OCI-LY3 (cell line): ENCODE measurements around the gene STAM2.

Experiments used
- CTCF ChIP-seq: fragments of 200-600, 300-600 bp; sonication (generic); IDR thresholded peaks from 2 replicates; pipeline ENCODE4 v1.5.1; 2014; ENCODE audit warnings: antibody characterized with exemption, low read length, low read depth
- EZH2phosphoT487 ChIP-seq: fragments of 200-600 bp; shearing (Covaris generic); IDR thresholded peaks from 2 replicates; pipeline ENCODE4 v1.6.1; 2018; ENCODE audit warnings: antibody characterized with exemption, mixed run types, low read depth

DNA sequence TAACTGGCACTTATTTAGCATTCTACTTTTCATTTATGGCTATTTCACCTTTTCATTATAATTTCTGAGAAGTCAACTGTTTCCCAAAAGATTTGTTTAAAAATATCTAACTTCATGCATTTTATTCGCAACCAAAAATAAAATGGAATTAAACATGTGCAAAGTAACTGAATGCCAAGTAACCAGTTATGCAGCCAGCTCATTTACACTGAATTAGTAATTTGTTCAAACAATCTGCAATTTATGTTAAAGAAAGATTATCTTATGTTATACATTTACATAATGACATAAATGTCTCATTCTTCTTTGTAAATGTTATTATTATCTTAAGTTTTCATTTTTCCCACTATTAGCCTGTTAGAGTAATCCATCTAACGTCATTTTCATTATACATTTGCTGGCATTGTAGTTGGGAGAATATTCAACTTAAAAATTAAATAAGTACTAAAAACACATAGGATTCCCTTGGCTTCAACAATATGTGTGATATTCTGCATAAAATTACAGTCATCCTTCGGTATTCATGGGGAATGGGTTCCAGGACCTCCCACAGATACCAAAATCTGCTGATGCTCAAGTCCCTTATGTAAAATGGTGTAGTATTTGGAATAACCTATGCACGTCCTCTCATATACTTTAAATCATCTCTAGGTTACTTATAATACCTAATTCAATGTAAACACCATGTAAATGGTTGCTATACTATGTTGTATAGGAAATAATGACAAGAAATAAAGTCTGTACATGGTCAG lies 43.7 kb upstream of the STAM2 start:
- TF ChIP-seq CTCF: no peak
- no peak for TF ChIP-seq EZH2phosphoT487
